HepG2 (cell line): Measurements from ENCODE around the gene MYO1C. TPM values are rescaled to one million over a fixed set of nuclear protein-coding genes. Genes with fewer than 3 reads are reported as not detected.

Experiments used
- AGO2 ChIP-seq: fragments of 200-400 bp; formaldehyde crosslinking; optimal IDR thresholded peaks from 2 replicates; pipeline ENCODE3; 2017; ENCODE audit warnings: mild to moderate bottlenecking, low read depth, low read length, moderate library complexity
- CC2D1A ChIP-seq: sonication (generic); formaldehyde crosslinking; IDR thresholded peaks from 2 replicates; pipeline ENCODE4 v1.8.1; 2023; ENCODE audit warnings: mild to moderate bottlenecking, missing genetic modification reagents
- CREM ChIP-seq, 2 experiments: sonication (generic) in 1 of 2; formaldehyde crosslinking in 1 of 2; IDR thresholded peaks; 2 replicates each; pipeline versions ENCODE4 v1.4.0 to v1.6.1; 2016 to 2020; ENCODE audit warnings: antibody characterized with exemption in 1 of 2, mild to moderate bottlenecking in 1 of 2, missing genetic modification reagents in 1 of 2
- ELF1 ChIP-seq: sonication (generic); formaldehyde crosslinking; IDR thresholded peaks from 2 replicates; pipeline ENCODE4 v1.4.0; 2020; ENCODE audit warnings: missing genetic modification reagents
- FOXK1 ChIP-seq: sonication (generic); formaldehyde crosslinking; IDR thresholded peaks from 2 replicates; pipeline ENCODE4 v1.4.0; 2020; ENCODE audit warnings: low read depth, missing genetic modification reagents, borderline replicate concordance
- GTF2F1 ChIP-seq: fragments of 150-350 bp; IDR thresholded peaks from 2 replicates; pipeline ENCODE4 v1.6.1; 2014; ENCODE audit warnings: low read length
- TSC22D2 ChIP-seq: sonication (generic); formaldehyde crosslinking; IDR thresholded peaks from 2 replicates; pipeline ENCODE4 v1.5.1; 2020; ENCODE audit warnings: missing genetic modification reagents, mild to moderate bottlenecking, borderline replicate concordance
- XRCC5 ChIP-seq: fragments of 200-400 bp; formaldehyde crosslinking; optimal IDR thresholded peaks from 2 replicates; pipeline ENCODE3; 2017; ENCODE audit warnings: mild to moderate bottlenecking, low read length
- ZBTB42 ChIP-seq: sonication (generic); formaldehyde crosslinking; IDR thresholded peaks from 2 replicates; pipeline ENCODE4 v1.5.0; 2020; ENCODE audit warnings: mild to moderate bottlenecking, missing genetic modification reagents
- ZFP82 ChIP-seq: sonication (generic); formaldehyde crosslinking; IDR thresholded peaks from 2 replicates; pipeline ENCODE4 v1.5.1; 2020; ENCODE audit warnings: mild to moderate bottlenecking, missing genetic modification reagents, borderline replicate concordance
- ZNF484 ChIP-seq: sonication (generic); formaldehyde crosslinking; IDR thresholded peaks from 2 replicates; pipeline ENCODE4 v1.5.1; 2020; ENCODE audit warnings: mild to moderate bottlenecking, low read depth, missing genetic modification reagents, borderline replicate concordance
- ZSCAN25 ChIP-seq: sonication (generic); formaldehyde crosslinking; IDR thresholded peaks from 2 replicates; pipeline ENCODE4 v1.8.0; 2022; ENCODE audit warnings: mild to moderate bottlenecking, missing genetic modification reagents
- polyA plus RNA-seq, 8 experiments: library from polyadenylated mRNA; depleted of rRNA in 3 of 8; stranded (reverse) in 7 of 8; unstranded in 1 of 8; fragments of >200 nt; fragmentation: Illumina TruSeq in 4 of 8; extraction: Trizol in 4 of 8; gene quantifications; 2 replicates each; pipeline versions ENCODE4 v1.2.1 to v1.2.3, GENCODE V29; 2011 to 2016; ENCODE audit warnings: low read depth in 4 of 8, missing spikeins in 1 of 8, mixed read lengths in 1 of 8; ENCODE audit not compliant: insufficient read depth in 1 of 8
- total RNA-seq, 5 experiments: library from RNA; depleted of rRNA; stranded (reverse); fragments of >200 nt; fragmentation: Illumina TruSeq; extraction: Trizol; gene quantifications; 2 replicates each; pipeline ENCODE4 v1.2.3, GENCODE V29; 2016; ENCODE audit warnings: low read depth in 1 of 5
- TF ChIP-seq, protein P1 (sequence below), 2 experiments: fragments of 450-650 bp in 1 of 2; sonication (generic) in 1 of 2; formaldehyde crosslinking in 1 of 2; IDR thresholded peaks; 2 replicates each; pipeline versions ENCODE4 v1.6.1 to v1.8.0; 2016 to 2022; ENCODE audit warnings: antibody characterized with exemption in 1 of 2, mild to moderate bottlenecking in 1 of 2, missing genetic modification reagents in 1 of 2
- TF ChIP-seq, protein P2 (sequence below): sonication (generic); formaldehyde crosslinking; IDR thresholded peaks from 2 replicates; pipeline ENCODE4 v1.4.0; 2020; ENCODE audit warnings: low read depth, mild to moderate bottlenecking, missing genetic modification reagents
- TF ChIP-seq, protein P3 (sequence below): sonication (generic); formaldehyde crosslinking; IDR thresholded peaks from 2 replicates; pipeline ENCODE4 v1.4.0; 2020; ENCODE audit warnings: mild to moderate bottlenecking, low read depth, missing genetic modification reagents

The MYO1C gene
- total and polyA plus RNA-seq, 2 of the 13 experiments (the other 11 are each of a cell fraction or from before 2014, with no cell fraction given): 22.7 to 40.8 TPM

DNA sequence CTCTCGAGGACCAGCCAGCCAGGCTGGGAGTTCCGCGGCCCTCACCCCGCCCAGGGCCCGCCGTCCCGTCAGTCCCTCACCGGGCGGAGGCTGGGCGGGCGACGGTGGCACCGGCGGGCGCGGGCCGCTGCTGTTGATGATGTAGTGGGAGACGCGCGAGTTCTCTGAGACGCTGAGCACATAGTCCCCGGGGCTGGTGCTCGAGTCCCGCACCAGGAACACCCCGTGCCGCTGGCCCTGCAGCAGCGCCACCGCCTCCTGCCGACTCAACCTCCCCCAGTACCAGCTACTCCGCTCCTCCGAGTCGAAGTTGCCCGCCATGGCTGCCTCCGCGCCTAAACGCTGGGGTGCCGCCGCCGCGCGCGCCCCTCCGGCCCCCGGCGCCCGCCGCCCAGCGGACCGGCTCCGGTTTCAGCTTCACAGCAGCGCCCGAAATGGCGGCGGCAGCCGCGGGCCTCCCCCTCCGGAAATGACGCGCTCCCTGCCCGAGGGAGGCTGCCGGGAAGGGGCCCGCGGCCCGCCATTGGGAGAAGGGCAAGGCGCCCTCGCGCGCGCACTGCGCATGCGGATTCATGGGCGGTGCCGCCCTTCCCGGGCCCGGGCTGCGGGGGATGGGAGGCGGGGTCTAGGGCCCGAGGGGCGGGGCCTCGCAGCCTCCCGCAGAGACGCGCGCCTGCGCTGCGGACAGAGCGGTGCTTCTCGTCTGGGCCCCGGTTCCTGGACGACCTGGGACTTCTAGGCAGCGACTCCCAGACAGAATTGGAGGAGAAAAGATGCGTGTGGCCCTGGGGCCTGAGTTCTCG lies 36.5 kb downstream of the MYO1C start, which contains the start of gene CRK (continued):
- TF ChIP-seq, protein P1, sequence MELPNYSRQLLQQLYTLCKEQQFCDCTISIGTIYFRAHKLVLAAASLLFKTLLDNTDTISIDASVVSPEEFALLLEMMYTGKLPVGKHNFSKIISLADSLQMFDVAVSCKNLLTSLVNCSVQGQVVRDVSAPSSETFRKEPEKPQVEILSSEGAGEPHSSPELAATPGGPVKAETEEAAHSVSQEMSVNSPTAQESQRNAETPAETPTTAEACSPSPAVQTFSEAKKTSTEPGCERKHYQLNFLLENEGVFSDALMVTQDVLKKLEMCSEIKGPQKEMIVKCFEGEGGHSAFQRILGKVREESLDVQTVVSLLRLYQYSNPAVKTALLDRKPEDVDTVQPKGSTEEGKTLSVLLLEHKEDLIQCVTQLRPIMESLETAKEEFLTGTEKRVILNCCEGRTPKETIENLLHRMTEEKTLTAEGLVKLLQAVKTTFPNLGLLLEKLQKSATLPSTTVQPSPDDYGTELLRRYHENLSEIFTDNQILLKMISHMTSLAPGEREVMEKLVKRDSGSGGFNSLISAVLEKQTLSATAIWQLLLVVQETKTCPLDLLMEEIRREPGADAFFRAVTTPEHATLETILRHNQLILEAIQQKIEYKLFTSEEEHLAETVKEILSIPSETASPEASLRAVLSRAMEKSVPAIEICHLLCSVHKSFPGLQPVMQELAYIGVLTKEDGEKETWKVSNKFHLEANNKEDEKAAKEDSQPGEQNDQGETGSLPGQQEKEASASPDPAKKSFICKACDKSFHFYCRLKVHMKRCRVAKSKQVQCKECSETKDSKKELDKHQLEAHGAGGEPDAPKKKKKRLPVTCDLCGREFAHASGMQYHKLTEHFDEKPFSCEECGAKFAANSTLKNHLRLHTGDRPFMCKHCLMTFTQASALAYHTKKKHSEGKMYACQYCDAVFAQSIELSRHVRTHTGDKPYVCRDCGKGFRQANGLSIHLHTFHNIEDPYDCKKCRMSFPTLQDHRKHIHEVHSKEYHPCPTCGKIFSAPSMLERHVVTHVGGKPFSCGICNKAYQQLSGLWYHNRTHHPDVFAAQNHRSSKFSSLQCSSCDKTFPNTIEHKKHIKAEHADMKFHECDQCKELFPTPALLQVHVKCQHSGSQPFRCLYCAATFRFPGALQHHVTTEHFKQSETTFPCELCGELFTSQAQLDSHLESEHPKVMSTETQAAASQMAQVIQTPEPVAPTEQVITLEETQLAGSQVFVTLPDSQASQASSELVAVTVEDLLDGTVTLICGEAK (IDR thresholded peaks at IDR 0.05): no peak
- TF ChIP-seq, protein P1 (CRISPR knock-in tag; IDR thresholded peaks at IDR 0.05): no peak
- TF ChIP-seq FOXK1 (CRISPR knock-in tag) (peak; percentile 44; the same call in 1 of the 2 replicates), GTF2F1 (peak; percentile 65; the same call in 1 of the 2 replicates), AGO2 (peak; percentile 91), TSC22D2 (0 out of 2 replicates have a peak, but pooled peaks have one; percentile 14), CC2D1A (CRISPR knock-in tag) (no peak), ELF1 (CRISPR knock-in tag) (peak; percentile 52; the same call in 1 of the 2 replicates), CREM (IDR thresholded peaks at IDR 0.05) (peak; percentile 77), CREM (CRISPR knock-in tag; IDR thresholded peaks at IDR 0.05) (no peak), XRCC5 (no peak), ZSCAN25 (CRISPR knock-in tag) (no peak), ZBTB42 (CRISPR knock-in tag) (no peak), ZNF484 (CRISPR knock-in tag) (no peak), ZFP82 (CRISPR knock-in tag) (no peak)
- TF ChIP-seq, protein P2, sequence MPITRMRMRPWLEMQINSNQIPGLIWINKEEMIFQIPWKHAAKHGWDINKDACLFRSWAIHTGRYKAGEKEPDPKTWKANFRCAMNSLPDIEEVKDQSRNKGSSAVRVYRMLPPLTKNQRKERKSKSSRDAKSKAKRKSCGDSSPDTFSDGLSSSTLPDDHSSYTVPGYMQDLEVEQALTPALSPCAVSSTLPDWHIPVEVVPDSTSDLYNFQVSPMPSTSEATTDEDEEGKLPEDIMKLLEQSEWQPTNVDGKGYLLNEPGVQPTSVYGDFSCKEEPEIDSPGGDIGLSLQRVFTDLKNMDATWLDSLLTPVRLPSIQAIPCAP: no peak
- TF ChIP-seq, protein P3, sequence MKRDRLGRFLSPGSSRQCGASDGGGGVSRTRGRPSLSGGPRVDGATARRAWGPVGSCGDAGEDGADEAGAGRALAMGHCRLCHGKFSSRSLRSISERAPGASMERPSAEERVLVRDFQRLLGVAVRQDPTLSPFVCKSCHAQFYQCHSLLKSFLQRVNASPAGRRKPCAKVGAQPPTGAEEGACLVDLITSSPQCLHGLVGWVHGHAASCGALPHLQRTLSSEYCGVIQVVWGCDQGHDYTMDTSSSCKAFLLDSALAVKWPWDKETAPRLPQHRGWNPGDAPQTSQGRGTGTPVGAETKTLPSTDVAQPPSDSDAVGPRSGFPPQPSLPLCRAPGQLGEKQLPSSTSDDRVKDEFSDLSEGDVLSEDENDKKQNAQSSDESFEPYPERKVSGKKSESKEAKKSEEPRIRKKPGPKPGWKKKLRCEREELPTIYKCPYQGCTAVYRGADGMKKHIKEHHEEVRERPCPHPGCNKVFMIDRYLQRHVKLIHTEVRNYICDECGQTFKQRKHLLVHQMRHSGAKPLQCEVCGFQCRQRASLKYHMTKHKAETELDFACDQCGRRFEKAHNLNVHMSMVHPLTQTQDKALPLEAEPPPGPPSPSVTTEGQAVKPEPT: 0 out of 2 replicates have a peak, but pooled peaks have one; percentile 48
